ENCODE measurements around the gene ARHGEF4. TPM values are rescaled to one million over a fixed set of nuclear protein-coding genes. Genes with fewer than 3 reads are reported as not detected.

Gene ARHGEF4
- total RNA-seq, 1 experiment from 2014 or later = 0.80 TPM

- POLR2A ChIA-PET = no interaction called here
- no TSS peak for BruUV-seq (replicated peaks)
- intact Hi-C loops (cut with micrococcal nuclease; ENCODE audit: unreplicated experiment) (no loop called here), in situ Hi-C loops (cut with HindIII; ENCODE audit: low pct_unique_long_range_greater_than_20kb, low sequenced_read_pairs) (no loop called here)
- Histone ChIP-seq H3K9me3 (ENCODE audit: control insufficient read depth, insufficient read depth, low read depth, low read length) (no peaks in the 10 kb centered on the region), H3K4me1 (ENCODE audit: control insufficient read depth, insufficient read depth, low read length) (no peaks in the 10 kb centered on the region), H3K27ac (ENCODE audit: low read length) (no peak overlapping the region), H3K27me3 (ENCODE audit: control insufficient read depth, insufficient read depth, low read length) (no peaks in the 10 kb centered on the region; the same call in 1 of the 2 replicates), H3K36me3 (ENCODE audit: control insufficient read depth, insufficient read depth, low read length) (no peaks in the 10 kb centered on the region), H3K4me3 (ENCODE audit: low read depth in 2 of 2, low read length in 2 of 2) (no peak overlapping the region)
- ATAC-seq (no peak), DNase-seq (ENCODE audit: low read depth, low spot score) (no peak)
- no peak for TF ChIP-seq REST (IDR thresholded peaks at IDR 0.05; ENCODE audit: insufficient read depth in 1 of 2, low read depth in 2 of 2, low read length in 1 of 2)
- no peak for TF ChIP-seq POLR2AphosphoS5 (IDR thresholded peaks at IDR 0.05; ENCODE audit: low read depth, low read length)
- TF ChIP-seq SIN3A (IDR thresholded peaks at IDR 0.05; ENCODE audit: borderline replicate concordance, insufficient read depth, low read depth, low read length) = no peak
- no peak for TF ChIP-seq TCF7L2 (IDR thresholded peaks at IDR 0.05; ENCODE audit: low read depth, low read length)
- no peak for TF ChIP-seq CTCF (IDR thresholded peaks at IDR 0.05)
- CTCF ChIA-PET = no interaction called here
These were observed 45.5 kb downstream of the ARHGEF4 start for GRCh38 chr2:130882111-130882690.

- no peaks in the 10 kb centered on the region for H3K9me3 ChIP-seq (ENCODE audit: control insufficient read depth, insufficient read depth, low read depth, low read length)
- CTCF ChIA-PET = interaction anchor here (0.5 kb wide), 1 partner anchor 95 kb away, joined by 4 read pairs; no protein-coding TSS in a partner anchor
- DNase-seq (ENCODE audit: low read depth, low spot score) (no peak), ATAC-seq (no peak)
- no peaks in the 10 kb centered on the region for H3K4me1 ChIP-seq (ENCODE audit: control insufficient read depth, insufficient read depth, low read length)
- peaks cover 2% of the 10 kb centered on the region; the same call in 1 of the 2 replicates for H3K27me3 ChIP-seq (ENCODE audit: control insufficient read depth, insufficient read depth, low read length)
- no peaks in the 10 kb centered on the region for H3K36me3 ChIP-seq (ENCODE audit: control insufficient read depth, insufficient read depth, low read length)
- in situ Hi-C loops (cut with HindIII; ENCODE audit: low pct_unique_long_range_greater_than_20kb, low sequenced_read_pairs) (no loop called here), intact Hi-C loops (cut with micrococcal nuclease; ENCODE audit: unreplicated experiment) (no loop called here)
- no peak overlapping the region for H3K27ac ChIP-seq (ENCODE audit: low read length)
- POLR2A ChIA-PET = no interaction called here
- no TSS peak for BruUV-seq (replicated peaks)
- no peak overlapping the region for H3K4me3 ChIP-seq (ENCODE audit: low read depth in 2 of 2, low read length in 2 of 2)
- TF ChIP-seq TCF7L2 (IDR thresholded peaks at IDR 0.05; ENCODE audit: low read depth, low read length) = no peak
- no peak for TF ChIP-seq POLR2AphosphoS5 (IDR thresholded peaks at IDR 0.05; ENCODE audit: low read depth, low read length)
- TF ChIP-seq REST (IDR thresholded peaks at IDR 0.05; ENCODE audit: insufficient read depth in 1 of 2, low read depth in 2 of 2, low read length in 1 of 2) = no peak
These were observed 46.3 kb downstream of the ARHGEF4 start for GRCh38 chr2:130882991-130883390.
